Midbrain (tissue), 1 donor: Measurements from ENCODE around the gene PLEKHA6.

Source experiments
- DNase-seq: peaks from one replicate; lab custom pipeline; 2025; lab: John Stamatoyannopoulos, UW

The PLEKHA6 gene, protein sequence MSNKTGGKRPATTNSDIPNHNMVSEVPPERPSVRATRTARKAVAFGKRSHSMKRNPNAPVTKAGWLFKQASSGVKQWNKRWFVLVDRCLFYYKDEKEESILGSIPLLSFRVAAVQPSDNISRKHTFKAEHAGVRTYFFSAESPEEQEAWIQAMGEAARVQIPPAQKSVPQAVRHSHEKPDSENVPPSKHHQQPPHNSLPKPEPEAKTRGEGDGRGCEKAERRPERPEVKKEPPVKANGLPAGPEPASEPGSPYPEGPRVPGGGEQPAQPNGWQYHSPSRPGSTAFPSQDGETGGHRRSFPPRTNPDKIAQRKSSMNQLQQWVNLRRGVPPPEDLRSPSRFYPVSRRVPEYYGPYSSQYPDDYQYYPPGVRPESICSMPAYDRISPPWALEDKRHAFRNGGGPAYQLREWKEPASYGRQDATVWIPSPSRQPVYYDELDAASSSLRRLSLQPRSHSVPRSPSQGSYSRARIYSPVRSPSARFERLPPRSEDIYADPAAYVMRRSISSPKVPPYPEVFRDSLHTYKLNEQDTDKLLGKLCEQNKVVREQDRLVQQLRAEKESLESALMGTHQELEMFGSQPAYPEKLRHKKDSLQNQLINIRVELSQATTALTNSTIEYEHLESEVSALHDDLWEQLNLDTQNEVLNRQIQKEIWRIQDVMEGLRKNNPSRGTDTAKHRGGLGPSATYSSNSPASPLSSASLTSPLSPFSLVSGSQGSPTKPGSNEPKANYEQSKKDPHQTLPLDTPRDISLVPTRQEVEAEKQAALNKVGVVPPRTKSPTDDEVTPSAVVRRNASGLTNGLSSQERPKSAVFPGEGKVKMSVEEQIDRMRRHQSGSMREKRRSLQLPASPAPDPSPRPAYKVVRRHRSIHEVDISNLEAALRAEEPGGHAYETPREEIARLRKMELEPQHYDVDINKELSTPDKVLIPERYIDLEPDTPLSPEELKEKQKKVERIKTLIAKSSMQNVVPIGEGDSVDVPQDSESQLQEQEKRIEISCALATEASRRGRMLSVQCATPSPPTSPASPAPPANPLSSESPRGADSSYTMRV

DNA sequence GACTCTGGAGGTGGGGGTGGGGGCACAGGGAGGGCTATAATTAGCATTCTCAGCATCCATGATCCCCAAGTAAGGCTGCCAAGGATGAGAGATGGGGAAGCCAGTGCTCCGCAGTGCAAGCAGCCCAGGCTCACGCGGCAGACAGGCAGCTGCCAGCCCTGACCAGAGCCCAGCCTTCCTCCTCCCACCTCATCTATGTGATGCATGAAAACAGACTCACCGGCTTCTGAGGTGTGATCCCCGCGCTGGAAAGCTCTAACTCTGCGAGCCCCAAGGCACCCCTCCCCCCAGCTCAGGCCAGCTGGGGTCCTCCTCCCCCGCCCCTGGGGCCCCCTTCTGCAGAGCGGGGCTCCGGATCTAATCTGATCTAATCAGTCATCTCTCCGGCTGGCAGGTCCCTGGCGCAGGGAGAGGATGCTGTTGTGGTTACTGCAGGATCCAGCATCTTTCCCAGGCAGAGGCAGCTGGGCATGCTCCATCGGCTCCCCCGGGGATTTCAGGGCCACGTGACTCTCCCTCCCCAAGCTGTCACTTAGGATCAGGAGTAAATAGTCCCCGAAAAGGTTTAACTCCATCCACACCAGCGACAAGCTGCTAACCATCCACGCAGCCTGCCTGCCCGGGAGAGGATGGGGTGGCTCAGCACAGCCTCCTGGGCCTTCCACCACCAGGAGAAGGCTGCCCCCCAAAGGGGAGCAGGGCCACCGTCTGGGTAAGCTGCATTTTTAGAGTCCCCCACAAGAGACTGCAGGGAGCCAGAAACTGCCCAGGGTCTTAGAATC is at the start of gene PLEKHA6:
Gene PLEKHA6 (minus strand): TSS at position 456 of the 782 bp plus-strand sequence. CDS start 86,202 bp downstream, outside the sequence.
- peak; percentile 74 for DNase-seq

GRCh38 chr1:204409123-204409522 is 49.4 kb upstream of the PLEKHA6 start:
- DNase-seq: no peak

DNA sequence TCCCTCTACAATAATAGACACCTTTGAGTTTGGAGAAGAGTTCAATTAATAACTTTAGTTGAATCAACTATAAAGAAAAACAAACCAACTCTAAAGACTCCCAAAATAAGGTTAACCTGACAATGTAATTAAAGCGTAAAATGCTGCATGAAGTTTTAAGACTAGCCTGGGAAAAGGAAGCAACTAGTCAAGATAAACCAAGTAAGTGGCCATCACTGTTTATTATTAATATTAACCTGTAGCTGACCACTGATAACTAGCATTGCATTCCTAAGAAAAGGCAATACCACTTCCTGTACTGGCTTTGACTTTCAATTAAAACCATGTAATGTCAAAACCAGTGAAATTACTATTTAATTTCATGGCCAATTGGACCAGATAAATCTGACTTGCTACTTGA is 48.9 kb upstream of the PLEKHA6 start:
- DNase-seq: no peak

- peak; percentile 78 for DNase-seq
Measured at GRCh38 chr1:204408074-204408507, 48.4 kb upstream of the PLEKHA6 start.

DNA sequence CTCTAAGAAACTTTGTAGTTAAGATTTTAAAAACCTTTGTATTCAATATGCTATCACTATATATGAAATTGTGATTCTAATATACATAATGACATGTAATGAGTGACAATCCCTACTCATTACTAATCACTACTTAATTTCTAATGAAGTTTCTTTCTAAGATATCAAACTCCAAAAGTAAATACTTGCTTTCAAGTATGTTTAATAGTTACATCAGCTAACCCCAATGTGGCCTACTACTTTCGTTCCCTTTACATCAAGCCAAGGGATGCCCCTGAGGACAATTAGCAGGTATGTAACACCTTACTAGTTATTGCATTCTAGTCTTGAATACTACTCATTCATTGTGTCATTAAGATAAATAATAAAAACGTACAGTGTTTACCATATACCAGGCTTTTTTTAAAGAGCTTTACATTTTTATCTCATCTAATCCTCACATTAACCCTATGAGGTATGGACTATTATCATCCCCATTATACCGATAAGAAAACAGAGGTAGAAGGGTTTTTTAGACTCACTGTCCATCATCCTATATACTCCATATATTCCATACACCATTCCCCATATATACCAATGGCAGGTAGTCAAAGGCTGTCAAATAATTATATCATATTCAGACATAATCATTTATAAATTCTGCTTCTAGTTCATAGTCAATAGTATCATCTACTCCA is 47.7 kb upstream of the PLEKHA6 start:
- no peak for DNase-seq

DNA sequence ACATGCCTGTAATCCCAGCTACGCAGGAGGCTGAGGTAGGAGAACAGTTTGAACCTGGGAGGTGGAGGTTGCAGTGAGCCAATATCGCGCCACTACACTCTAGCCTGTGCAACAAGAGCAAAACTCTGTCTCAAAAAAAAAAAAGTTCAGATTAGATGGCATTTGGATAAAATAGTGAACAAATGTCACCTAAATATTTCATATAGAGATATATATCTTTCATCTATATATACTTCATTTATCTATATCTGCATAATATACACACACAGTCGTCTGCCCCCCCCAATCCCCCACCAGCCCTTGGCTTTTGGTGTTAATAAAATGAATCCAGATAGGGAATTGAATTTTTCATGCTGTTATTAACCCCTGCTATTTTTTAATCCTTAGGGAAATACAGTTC is 46.9 kb upstream of the PLEKHA6 start:
- DNase-seq: no peak

GRCh38 chr1:204405988-204406387 is 46.3 kb upstream of the PLEKHA6 start:
- DNase-seq: no peak

- DNase-seq: no peak
Measured at GRCh38 chr1:204404629-204405028, 44.9 kb upstream of the PLEKHA6 start.

DNA sequence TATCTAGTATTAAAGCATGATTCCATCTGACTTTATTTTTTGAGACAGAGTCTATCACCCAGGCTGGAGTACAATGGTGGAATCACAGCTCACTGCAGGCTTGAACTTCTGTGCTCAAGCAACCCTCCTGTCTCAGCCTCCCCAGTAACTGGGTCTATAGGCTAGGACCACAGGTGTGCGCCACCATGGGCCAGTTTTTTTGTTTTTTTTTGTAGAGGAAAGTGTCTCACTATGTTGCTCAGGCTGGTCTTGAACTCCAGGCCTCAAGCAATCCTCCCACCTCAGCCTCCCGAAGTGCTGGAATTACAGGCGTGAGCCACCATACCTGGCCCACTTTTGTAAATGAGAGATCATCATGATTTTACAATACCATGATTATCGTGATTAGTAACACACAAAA is 42.7 kb upstream of the PLEKHA6 start:
- no peak for DNase-seq

GRCh38 chr1:204401730-204402129 is 42.0 kb upstream of the PLEKHA6 start:
- no peak for DNase-seq

DNA sequence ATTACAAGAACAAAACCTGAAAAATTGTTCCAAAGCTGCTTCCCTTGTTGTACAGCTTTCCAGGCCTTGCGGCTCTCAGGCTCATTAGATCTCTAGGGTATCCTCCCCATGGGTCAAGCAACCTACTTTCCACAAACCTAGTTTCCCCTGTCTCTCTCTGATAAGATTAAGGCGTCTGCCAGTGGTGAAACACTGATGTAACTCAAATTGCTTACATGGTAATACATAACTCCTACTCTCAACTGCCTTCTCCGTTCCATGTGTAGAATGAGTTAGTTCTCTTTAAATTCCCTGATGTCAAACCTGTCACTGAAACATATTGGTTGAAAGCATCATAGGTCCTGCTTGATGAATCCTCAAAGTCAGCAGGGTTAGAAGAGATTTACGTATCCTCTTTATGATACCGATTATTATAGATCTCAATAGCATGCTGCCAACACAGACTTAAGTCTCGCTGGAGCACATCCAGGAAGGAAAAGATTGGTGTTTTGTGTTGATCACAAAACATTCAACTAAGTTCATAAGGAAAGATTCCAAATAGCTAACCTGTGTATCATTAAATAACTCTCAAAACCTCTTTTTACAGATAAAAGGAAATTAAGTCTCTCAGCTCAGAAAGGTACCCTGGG is 41.3 kb upstream of the PLEKHA6 start:
- DNase-seq: no peak

- peak; percentile 70 for DNase-seq
Measured at GRCh38 chr1:204398197-204399125, 38.7 kb upstream of the PLEKHA6 start.

GRCh38 chr1:204396015-204396583 is 36.4 kb upstream of the PLEKHA6 start:
- no peak for DNase-seq

DNA sequence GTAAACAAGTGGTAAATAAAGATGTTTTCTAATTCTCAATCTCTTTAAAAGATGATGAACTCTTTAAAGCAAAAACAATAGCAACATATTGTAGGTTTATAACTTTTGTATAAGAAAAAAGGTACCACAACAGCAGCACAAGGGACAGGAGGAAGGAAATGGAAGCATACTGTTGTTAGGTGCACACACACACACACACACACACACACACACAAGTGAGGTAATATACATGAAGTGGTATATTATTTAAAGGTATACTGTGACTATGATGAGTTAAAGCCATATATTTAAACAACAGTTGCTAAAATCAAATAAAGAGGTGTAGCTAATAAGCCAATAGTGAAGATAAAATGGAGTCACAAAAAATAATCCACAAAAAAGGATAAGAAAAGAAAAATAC is 31.9 kb upstream of the PLEKHA6 start:
- DNase-seq: no peak

DNA sequence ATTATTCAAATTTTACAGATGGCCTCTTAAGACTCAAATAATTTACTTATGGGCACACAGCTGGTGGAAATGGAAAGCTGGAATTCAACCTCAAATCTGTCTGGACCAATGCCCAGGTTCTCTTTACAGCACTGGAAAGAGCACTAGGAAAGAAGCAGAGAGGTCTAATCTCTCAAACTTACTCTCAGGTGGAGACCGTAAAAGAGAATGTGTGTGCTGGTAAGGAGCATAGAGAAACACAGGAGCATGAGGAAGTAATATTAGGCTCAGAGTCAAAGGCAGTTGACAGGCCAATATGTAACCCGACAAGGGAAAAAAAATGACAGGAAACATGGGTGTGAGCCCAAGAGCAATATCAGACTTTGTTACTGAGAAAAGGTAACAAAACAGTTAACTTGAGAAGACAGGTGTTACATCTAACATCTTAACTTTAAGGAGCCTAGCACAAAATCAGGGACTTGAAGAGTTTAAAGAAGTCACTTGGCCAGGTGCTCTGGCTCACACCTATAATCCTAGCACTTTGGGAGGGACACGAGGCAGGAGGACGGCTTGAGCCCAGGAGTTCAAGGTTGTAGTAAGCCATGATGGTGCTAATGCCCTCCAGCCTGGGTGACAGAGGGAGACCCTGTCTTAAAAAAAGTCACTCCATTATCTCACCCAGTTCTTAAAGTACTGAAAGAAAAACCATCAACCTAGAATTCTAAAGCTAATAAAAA is 31.2 kb upstream of the PLEKHA6 start:
- DNase-seq: no peak

DNA sequence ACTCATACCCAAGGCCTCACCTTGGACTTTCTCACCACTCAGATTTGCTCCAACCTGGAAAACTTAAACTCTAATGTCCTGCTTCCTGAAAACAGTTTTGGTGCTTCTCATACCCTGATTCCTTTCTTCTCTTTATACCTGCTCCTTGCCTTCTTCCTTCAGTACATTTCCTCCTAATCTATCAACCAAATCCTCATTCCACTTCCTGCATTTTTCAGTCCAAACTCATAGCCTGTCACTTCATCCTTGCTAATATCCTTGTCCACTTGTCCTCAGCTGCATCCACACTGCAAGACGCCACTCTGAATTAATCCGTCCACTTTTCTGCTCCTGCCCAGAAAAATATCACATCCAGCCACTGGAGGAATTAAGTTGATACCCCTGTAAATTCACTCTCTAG is 26.0 kb upstream of the PLEKHA6 start:
- no peak for DNase-seq

DNA sequence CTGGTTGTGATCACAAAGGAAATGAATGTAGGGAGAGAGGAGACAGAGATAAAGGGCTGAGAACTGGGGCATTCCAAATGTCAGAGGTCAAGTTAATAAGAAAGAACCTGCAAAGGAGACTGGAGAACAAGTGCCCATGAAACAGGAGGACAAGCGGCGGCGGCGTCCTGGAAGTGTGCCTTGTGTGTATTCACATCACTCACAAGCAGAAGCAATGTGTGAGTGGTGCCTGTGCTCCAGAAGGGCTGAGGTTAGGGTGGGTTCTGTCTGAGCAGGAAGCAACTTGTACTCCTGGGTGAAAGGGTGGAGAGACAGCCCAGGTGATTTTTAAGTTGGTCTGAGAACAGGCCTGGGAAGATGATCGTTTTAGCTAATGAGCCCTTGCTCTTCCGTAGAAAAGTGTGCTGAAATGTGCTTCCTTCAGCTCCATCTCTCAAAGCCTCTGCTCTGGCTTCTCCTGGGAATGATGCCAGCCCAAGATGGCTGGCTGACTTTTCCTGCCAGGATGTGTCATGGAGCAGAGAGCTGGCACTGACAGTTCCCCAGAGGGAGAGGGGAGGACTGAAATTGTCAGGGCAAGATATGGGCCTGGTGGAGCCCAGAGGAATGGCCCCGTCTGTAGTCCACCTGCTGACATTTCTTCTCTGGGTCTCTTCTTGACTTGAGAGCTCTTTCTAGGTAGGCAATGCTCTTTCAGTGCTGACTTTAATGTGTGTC is 25.1 kb upstream of the PLEKHA6 start:
- peak; percentile 47 for DNase-seq
